Panc1 (cell line): ENCODE measurements around the gene DOK7. TPM values are rescaled to one million over a fixed set of nuclear protein-coding genes. Genes with fewer than 3 reads are reported as not detected.

ENCODE experiments used
- ATAC-seq: fragments of 200-7000 bp; cut with Tn5 transposase; 2 replicates; pipeline ENCODE4 v1.9.1; 2020; ENCODE audit warnings: mild to moderate bottlenecking, moderate library complexity
- BruUV-seq: library from RNA; stranded (reverse); fragments of 400-500 nt; replicated peaks from 2 replicates; lab custom pipeline; 2021; lab: Mats Ljungman, UMichigan
- CTCF ChIA-PET: fragments of 300-600 bp; sonication (Branson Sonifier 250); formaldehyde crosslinking; loops from one replicate; lab custom pipeline; 2022; ENCODE audit warnings: antibody characterized with exemption; lab: Charles Lee
- POLR2A ChIA-PET: fragments of 300-600 bp; sonication (Branson Sonifier 250); formaldehyde crosslinking; loops from one replicate; lab custom pipeline; 2022; ENCODE audit warnings: antibody characterized with exemption; lab: Charles Lee
- DNase-seq: peaks from one replicate; pipeline ENCODE4 v3.0.0-alpha.2; 2010; ENCODE audit warnings: low read depth, low spot score
- H3K27ac ChIP-seq: 2 replicates; pipeline ENCODE4 v1.5.1; 2011; ENCODE audit warnings: mild to moderate bottlenecking, low read length, inconsistent platforms
- H3K27me3 ChIP-seq: fragments of 200-500 bp; sonication (Bioruptor generic); 2 replicates; pipeline ENCODE4 v1.6.0; 2014; ENCODE audit warnings: low read length, inconsistent platforms; ENCODE audit not compliant: control insufficient read depth, insufficient read depth
- H3K36me3 ChIP-seq: fragments of 200-500 bp; sonication (Bioruptor generic); 2 replicates; pipeline ENCODE4 v1.5.1; 2014; ENCODE audit warnings: inconsistent platforms, mild to moderate bottlenecking, low read length, moderate library complexity; ENCODE audit not compliant: control insufficient read depth, insufficient read depth
- H3K4me1 ChIP-seq: 2 replicates; pipeline ENCODE4 v1.5.1; 2011; ENCODE audit warnings: inconsistent platforms, mild to moderate bottlenecking, low read length, moderate library complexity; ENCODE audit not compliant: control insufficient read depth, insufficient read depth
- H3K4me3 ChIP-seq, 2 experiments: 2 replicates each; pipeline ENCODE4 v1.5.1; 2011 to 2012; ENCODE audit warnings: low read depth in 2 of 2, low read length in 2 of 2, mild to moderate bottlenecking in 2 of 2, inconsistent platforms in 1 of 2, moderate library complexity in 1 of 2
- H3K9me3 ChIP-seq: fragments of 200-500 bp; sonication (Bioruptor generic); 2 replicates; pipeline ENCODE4 v1.5.1; 2014; ENCODE audit warnings: low read depth, mild to moderate bottlenecking, inconsistent platforms, low read length, moderate library complexity; ENCODE audit not compliant: control insufficient read depth, insufficient read depth
- CTCF ChIP-seq: fragments of 450-650 bp; IDR thresholded peaks from 2 replicates; pipeline ENCODE4 v1.5.1; 2017; ENCODE audit warnings: mild to moderate bottlenecking
- POLR2AphosphoS5 ChIP-seq: IDR thresholded peaks from 2 replicates; pipeline ENCODE4 v1.6.1; 2012; ENCODE audit warnings: mild to moderate bottlenecking, low read depth, low read length, moderate library complexity
- REST ChIP-seq, 2 experiments: IDR thresholded peaks; 2 replicates each; pipeline ENCODE4 v1.6.1; 2011 to 2012; ENCODE audit warnings: low read depth in 2 of 2, control low read depth in 1 of 2, low read length in 1 of 2, mild to moderate bottlenecking in 1 of 2, moderate library complexity in 1 of 2; ENCODE audit not compliant: insufficient read depth in 1 of 2
- SIN3A ChIP-seq: IDR thresholded peaks from 2 replicates; pipeline ENCODE4 v1.6.1; 2012; ENCODE audit warnings: low read depth, mild to moderate bottlenecking, low read length, moderate library complexity, borderline replicate concordance; ENCODE audit not compliant: insufficient read depth
- TCF7L2 ChIP-seq: IDR thresholded peaks from 2 replicates; pipeline ENCODE4 v1.6.1; 2011; ENCODE audit warnings: mild to moderate bottlenecking, low read depth, low read length, inconsistent platforms
- in situ Hi-C: cut with HindIII; loops from 2 replicates; pipeline ENCODE4 v1.10.0; 2016; ENCODE audit warnings: low sequenced_read_pairs, low pct_unique_long_range_greater_than_20kb
- intact Hi-C: fragments of 100-400 bp; cut with micrococcal nuclease; formaldehyde crosslinking; loops from one replicate; pipeline ENCODE4 v1.10.0; 2022; ENCODE audit not compliant: unreplicated experiment
- total RNA-seq: library from RNA; stranded (reverse); gene quantifications from one replicate; pipeline ENCODE4 v1.2.1, GENCODE V29; 2021; ENCODE audit not compliant: unreplicated experiment

The DOK7 gene
- total RNA-seq, 1 experiment from 2014 or later, result 2.4 TPM

GRCh38 chr4:3524920-3525319 is 61.8 kb downstream of the DOK7 start:
- no peak for TF ChIP-seq REST (IDR thresholded peaks at IDR 0.05; ENCODE audit: insufficient read depth in 1 of 2, low read depth in 2 of 2, low read length in 1 of 2)
- TF ChIP-seq SIN3A, result no peak
- no peak for TF ChIP-seq POLR2AphosphoS5
- no peak for TF ChIP-seq CTCF
- no peak for TF ChIP-seq TCF7L2
- POLR2A ChIA-PET, result no interaction called here
- CTCF ChIA-PET, result no interaction called here
- H3K4me1 ChIP-seq, result no peaks in the 10 kb centered on the region
- H3K27me3 ChIP-seq, result no peaks in the 10 kb centered on the region
- no peaks in the 10 kb centered on the region for H3K36me3 ChIP-seq
- DNase-seq, result no peak
- no peak for ATAC-seq
- H3K27ac ChIP-seq, result no peak overlapping the region
- BruUV-seq, result no TSS peak
- H3K9me3 ChIP-seq, result no peaks in the 10 kb centered on the region
- in situ Hi-C loops, result no loop called here
- H3K4me3 ChIP-seq, result no peak overlapping the region
- intact Hi-C loops, result no loop called here

GRCh38 chr4:3525532-3526430 is 62.7 kb downstream of the DOK7 start:
- no TSS peak for BruUV-seq

More at GRCh38 chr4:3525532-3526430, 62.7 kb downstream of the DOK7 start:
- ATAC-seq (no peak), DNase-seq (no peak)
- ChIA-PET POLR2A (no interaction called here), CTCF (no interaction called here)
- TF ChIP-seq TCF7L2 (no peak), REST (IDR thresholded peaks at IDR 0.05; ENCODE audit: insufficient read depth in 1 of 2, low read depth in 2 of 2, low read length in 1 of 2) (no peak), SIN3A (no peak), CTCF (no peak), POLR2AphosphoS5 (no peak)
- Histone ChIP-seq H3K4me3 (no peak overlapping the region), H3K27ac (no peak overlapping the region), H3K36me3 (no peaks in the 10 kb centered on the region), H3K9me3 (no peaks in the 10 kb centered on the region), H3K27me3 (no peaks in the 10 kb centered on the region), H3K4me1 (no peaks in the 10 kb centered on the region)
- intact Hi-C loops (no loop called here), in situ Hi-C loops (no loop called here)
